Mucosa of descending colon (tissue), 3 donors: ENCODE results near the gene SESTD1. TPM values are rescaled to one million over a fixed set of nuclear protein-coding genes. Genes with fewer than 3 reads are reported as not detected.

ENCODE experiments used
- ATAC-seq: fragments of 200-7000 bp; cut with Tn5 transposase; one replicate; pipeline ENCODE4 v1.9.1; 2020; ENCODE audit warnings: mild to moderate bottlenecking, moderate library complexity
- DNase-seq, 3 donors: peaks; one replicate each; pipeline ENCODE4 v3.0.0-alpha.2; 2020
- H3K36me3 ChIP-seq: fragments of 200-600 bp; one replicate; pipeline ENCODE4 v1.8.0; 2021; ENCODE audit warnings: low read depth, mild to moderate bottlenecking
- H3K4me1 ChIP-seq: fragments of 200-600 bp; one replicate; pipeline ENCODE4 v1.8.0; 2021; ENCODE audit warnings: low read depth, mild to moderate bottlenecking
- H3K4me3 ChIP-seq: fragments of 200-600 bp; one replicate; pipeline ENCODE4 v1.8.0; 2021; ENCODE audit warnings: mild to moderate bottlenecking
- H3K9me3 ChIP-seq: fragments of 200-600 bp; one replicate; pipeline ENCODE4 v1.8.0; 2021; ENCODE audit warnings: mild to moderate bottlenecking
- intact Hi-C, 2 donors: fragments of 100-400 bp; cut with DNase I in 1 of 2; cut with micrococcal nuclease in 1 of 2; formaldehyde crosslinking; loops; one replicate each; pipeline versions ENCODE4 v1.11.0 to v1.11.1; 2022; cut with DNase I, micrococcal nuclease
- total RNA-seq, 3 donors: library from RNA; stranded (reverse); fragmentation: NEBNext Ultra II Directional in 2 of 3; extraction: Animal tissue kit (Norgen Biotek cat#: 25700) in 2 of 3; gene quantifications; one replicate each; pipeline versions ENCODE4 v1.2.1 to v1.2.4, GENCODE V29; 2021 to 2023
- TF ChIP-seq, protein P1 (sequence below): fragments of 200-600 bp; IDR thresholded peaks from one replicate; pipeline ENCODE4 v1.8.0; 2022; ENCODE audit warnings: antibody characterized with exemption, mild to moderate bottlenecking
- donor health status: DM: no; HTN: no; CAD: no; lungs with moderate emphysema.
- donor health status: DM: no; HTN: no; CAD: no.
- donor health status: DM: no; HTN: yes; CAD: no.

Gene SESTD1
- total RNA-seq, 3 donors from 2014 or later, result 25.6 to 102 (median 44.0) TPM

DNA sequence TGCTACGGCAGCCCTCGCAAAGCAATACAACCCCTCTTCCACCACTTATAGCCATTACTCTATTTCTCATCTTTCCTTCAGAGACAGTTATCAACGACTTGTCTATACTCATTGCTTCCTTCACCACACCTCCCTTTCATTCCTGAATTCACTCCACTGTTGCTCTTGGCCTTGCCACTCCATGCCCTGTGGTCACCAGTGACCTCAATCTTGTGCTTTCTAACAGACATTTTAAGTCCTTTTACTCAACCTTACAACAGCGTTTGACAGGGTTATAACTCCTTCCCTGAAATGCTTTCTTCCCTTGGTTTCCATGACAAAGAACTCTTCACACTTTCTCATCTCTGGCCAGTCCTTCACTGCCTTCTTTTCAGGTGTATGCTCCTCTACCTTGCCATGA is 124.1 kb downstream of the SESTD1 start:
- Histone ChIP-seq H3K36me3 (no peaks in the 10 kb centered on the region), H3K9me3 (no peaks in the 10 kb centered on the region), H3K4me3 (no peak overlapping the region), H3K4me1 (no peaks in the 10 kb centered on the region)
- intact Hi-C loops, result no loop called here
- ATAC-seq (no peak), DNase-seq (no peak)
- TF ChIP-seq, protein P1, sequence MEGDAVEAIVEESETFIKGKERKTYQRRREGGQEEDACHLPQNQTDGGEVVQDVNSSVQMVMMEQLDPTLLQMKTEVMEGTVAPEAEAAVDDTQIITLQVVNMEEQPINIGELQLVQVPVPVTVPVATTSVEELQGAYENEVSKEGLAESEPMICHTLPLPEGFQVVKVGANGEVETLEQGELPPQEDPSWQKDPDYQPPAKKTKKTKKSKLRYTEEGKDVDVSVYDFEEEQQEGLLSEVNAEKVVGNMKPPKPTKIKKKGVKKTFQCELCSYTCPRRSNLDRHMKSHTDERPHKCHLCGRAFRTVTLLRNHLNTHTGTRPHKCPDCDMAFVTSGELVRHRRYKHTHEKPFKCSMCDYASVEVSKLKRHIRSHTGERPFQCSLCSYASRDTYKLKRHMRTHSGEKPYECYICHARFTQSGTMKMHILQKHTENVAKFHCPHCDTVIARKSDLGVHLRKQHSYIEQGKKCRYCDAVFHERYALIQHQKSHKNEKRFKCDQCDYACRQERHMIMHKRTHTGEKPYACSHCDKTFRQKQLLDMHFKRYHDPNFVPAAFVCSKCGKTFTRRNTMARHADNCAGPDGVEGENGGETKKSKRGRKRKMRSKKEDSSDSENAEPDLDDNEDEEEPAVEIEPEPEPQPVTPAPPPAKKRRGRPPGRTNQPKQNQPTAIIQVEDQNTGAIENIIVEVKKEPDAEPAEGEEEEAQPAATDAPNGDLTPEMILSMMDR, result no peak

DNA sequence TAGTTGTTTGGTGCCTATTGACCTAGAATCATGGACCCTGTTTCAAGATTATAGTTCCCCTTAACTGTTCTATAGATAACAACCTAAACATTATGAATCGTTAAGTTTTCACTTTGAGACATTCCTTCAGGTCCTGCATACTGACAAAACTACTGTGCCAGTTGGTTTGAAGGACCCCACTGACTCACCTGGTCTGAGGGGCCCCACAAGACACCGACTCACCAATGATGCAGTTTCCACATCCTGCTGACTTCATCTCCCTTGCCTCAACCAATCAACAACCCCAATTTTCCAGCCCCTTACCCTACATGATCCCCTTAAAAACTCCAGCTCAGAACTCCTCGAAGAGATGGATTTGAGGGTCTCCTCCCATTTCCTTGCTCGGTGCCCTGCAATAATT is 125.1 kb downstream of the SESTD1 start:
- intact Hi-C loops, result no loop called here
- TF ChIP-seq, protein P1, result no peak
- Histone ChIP-seq H3K4me3 (no peak overlapping the region), H3K9me3 (no peaks in the 10 kb centered on the region), H3K36me3 (no peaks in the 10 kb centered on the region), H3K4me1 (no peaks in the 10 kb centered on the region)
- no peak for ATAC-seq
- no peak for DNase-seq

DNA sequence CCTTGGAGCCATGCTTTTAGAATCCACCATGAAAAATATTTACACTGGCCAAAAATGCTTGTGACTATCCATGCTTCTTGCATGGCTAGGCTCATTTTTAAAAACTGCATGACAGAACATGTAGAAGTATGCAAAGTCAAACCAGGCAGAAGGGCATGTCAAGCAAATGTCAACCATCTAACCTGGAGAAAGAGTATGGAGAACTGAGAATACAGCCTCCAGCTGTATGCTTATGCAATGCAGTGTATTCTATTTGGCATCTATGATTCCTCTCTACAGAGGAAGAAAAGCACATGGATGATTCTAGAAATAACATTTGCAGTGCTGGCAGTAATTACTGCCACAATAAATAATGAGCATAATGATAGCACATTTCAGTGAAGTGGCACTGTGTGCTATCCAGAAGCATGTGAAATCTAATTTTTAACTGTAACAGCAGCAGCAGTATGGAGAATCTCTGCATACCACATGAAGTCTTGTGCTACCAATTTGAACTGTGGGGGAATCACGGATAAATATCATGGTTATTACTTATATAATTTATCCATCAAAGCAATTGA is 127.4 kb downstream of the SESTD1 start:
- H3K36me3 ChIP-seq, result no peaks in the 10 kb centered on the region
- ATAC-seq, result no peak
- TF ChIP-seq, protein P1, result no peak
- H3K4me3 ChIP-seq, result no peak overlapping the region
- H3K9me3 ChIP-seq, result no peaks in the 10 kb centered on the region
- DNase-seq, result no peak
- no peaks in the 10 kb centered on the region for H3K4me1 ChIP-seq
- intact Hi-C loops, result no loop called here

DNA sequence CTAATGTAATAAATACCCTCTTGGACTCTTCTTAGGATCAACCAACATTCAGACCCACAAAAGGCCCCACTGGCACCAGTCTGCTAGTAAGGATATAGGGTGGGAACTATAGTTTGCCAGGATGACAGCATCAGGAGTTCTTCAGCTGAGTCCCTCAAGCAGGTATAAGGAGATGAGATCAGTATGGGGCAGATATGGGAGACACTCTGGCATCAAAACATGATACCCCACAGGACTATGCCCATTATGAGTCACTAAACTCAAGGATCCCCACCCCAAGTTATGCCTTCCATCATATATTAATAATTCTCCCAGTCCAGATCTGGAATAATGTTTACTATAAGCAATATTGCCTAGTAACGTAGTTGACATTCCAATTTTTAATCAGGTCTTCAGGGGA is 131.6 kb downstream of the SESTD1 start:
- no peaks in the 10 kb centered on the region for H3K9me3 ChIP-seq
- no peaks in the 10 kb centered on the region for H3K4me1 ChIP-seq
- no peak for ATAC-seq
- no peak for DNase-seq
- intact Hi-C loops, result no loop called here
- H3K36me3 ChIP-seq, result no peaks in the 10 kb centered on the region
- H3K4me3 ChIP-seq, result no peak overlapping the region
- TF ChIP-seq, protein P1, result no peak

DNA sequence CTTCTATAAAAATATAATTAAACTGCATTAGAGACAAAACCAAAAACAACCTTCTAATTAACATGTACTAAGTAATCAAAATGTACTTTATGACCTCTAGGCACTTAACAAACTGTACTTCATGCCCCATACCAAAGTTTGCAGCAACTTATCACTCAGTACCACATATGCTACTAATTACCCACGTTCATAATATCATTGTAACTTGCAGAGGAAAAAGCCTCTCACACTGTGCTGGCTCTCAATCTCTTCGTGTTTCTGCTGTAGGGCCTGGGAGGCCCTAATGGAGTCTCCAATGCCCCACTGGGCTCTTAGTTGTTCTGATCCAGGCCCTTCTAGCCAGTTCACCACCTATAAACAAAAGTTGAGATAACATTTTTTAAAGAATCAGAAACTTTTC is 132.6 kb downstream of the SESTD1 start:
- intact Hi-C loops, result no loop called here
- DNase-seq (no peak), ATAC-seq (no peak)
- Histone ChIP-seq H3K4me1 (no peaks in the 10 kb centered on the region), H3K4me3 (no peak overlapping the region), H3K9me3 (no peaks in the 10 kb centered on the region), H3K36me3 (no peaks in the 10 kb centered on the region)
- TF ChIP-seq, protein P1, result no peak

DNA sequence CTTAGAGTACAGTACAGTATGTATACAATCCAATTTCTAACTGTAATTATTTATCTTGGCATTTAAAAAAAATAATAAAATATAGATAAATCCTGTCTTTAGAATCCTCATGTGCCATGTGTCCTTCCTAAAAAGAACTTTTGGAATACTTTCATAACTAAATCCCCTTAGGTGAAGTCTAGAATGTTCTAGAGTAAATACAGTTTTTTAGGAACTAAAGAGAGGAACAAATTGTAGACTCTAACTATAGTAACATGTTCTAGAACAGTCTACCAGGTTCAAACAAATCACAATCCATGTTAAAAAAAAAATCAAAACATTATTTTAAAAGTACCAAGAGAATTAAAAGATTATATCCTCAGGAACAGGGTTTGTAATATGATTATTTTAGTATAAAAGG is 134.1 kb downstream of the SESTD1 start:
- DNase-seq (no peak), ATAC-seq (no peak)
- H3K4me3 ChIP-seq, result no peak overlapping the region
- intact Hi-C loops, result no loop called here
- H3K36me3 ChIP-seq, result no peaks in the 10 kb centered on the region
- no peaks in the 10 kb centered on the region for H3K4me1 ChIP-seq
- H3K9me3 ChIP-seq, result no peaks in the 10 kb centered on the region
- TF ChIP-seq, protein P1, result no peak
